Amygdala (tissue), 56 donors: Measurements from ENCODE around the gene B4GALNT3.

Experiments
- DNase-seq, 56 donors: peaks; one replicate each; lab custom pipeline; 2025; lab: John Stamatoyannopoulos, UW

B4GALNT3 gene

GRCh38 chr12:586318-587071, 126.8 kb downstream of the B4GALNT3 start:
- DNase-seq: no peak

DNA sequence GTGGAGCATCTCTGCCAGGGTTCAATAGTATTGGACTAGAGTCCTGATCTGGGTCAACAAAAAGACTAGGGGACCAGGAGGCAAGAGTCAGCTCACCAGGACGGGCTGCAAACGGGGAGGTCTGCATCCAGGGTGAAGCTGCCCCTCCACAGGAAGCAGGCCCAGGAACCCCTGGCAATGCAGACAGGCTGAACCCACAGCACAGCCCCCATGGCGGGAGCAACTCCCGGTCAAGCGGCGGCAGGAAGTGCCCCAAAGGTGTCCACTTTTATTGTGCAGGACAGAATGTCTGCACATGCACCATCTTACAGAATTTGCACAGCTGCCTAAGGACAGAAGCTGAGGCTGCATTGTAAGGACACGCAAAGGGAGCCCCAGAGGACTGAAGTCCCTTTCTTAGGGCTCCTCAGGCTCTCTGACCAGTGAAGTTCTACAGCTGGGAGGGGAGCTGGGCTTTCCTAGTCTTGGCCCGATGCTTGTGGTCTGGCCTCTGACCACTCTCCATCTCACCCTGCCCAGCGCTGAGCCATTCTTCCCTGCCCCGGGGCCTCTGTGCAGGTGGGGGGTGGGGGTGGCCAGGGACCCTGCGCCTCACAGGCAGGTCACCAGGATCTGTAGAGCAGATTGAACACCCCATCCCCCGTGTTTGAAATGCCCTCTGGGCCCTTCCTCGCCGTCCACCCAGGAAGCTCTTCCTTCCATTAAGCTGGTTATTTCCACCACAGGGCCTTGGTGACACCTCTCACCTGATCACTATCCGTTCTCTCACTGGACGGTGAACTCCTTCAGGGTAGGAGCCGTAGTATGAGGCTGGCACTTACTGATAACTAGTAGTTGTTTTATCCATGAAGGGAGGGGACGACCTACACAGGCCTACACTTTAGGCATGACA, 127.6 kb downstream of the B4GALNT3 start:
- no peak for DNase-seq

DNA sequence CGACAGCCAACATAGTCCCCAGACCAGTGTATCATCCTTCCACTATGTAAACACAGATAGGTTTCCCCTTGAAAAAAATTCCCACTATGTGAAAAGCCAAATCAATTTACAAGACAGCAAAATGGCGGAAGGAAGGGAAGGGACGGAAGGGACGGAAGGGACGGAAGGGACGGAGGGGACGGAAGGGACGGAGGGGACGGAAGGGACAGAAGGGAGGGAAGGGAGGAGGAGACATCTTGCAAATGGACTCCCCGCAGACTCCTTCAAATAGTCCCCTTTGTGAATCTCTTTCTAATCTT, 128.2 kb downstream of the B4GALNT3 start:
- DNase-seq: no peak

DNA sequence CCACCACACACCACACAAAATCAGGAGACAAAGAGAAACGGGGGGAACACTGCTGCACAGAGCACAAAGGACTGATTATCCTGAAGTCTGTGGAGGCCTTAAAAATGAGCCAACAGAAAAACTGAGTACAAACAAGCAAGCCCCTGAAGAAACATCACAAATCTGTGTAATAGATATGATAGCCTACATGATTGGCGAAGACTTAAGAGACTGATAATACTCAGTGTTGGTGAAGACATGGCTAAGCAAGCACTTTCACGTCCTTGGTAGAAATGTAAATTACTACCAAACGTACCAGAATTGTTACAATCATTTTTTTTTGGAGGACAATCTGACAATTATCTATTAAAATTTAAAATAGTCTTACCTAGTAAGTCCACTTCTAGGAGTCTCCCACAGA, 128.9 kb downstream of the B4GALNT3 start:
- no peak for DNase-seq

GRCh38 chr12:590206-590750, 130.5 kb downstream of the B4GALNT3 start:
- DNase-seq: no peak

GRCh38 chr12:591167-592023, 131.7 kb downstream of the B4GALNT3 start:
- DNase-seq: peak in 1 of 56 donors; percentile 31

DNA sequence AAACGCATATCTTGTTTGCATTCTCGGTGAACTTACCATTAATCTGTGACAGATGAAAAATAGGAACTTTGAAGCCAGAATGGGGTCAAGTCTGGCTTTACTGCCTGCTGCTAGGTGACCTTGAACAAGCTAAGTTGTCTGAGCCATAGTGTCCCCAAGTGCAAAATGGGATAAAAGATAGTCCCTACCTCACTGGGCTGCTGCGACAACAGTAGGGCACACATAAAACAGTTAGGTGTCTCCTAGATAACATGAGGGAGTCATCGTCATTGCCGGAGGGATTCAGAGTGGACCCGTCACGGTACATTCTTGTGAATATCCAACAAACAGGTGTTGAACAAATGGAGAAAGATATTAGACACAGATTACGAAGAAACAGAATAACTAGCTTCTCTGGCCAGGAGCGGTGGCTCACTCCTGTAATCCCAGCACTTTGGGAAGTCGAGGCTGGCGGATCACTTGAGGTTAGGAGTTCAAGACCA, 132.3 kb downstream of the B4GALNT3 start:
- no peak for DNase-seq

- DNase-seq: no peak
Measured at GRCh38 chr12:593396-594270, 133.9 kb downstream of the B4GALNT3 start.

- no peak for DNase-seq
Measured at GRCh38 chr12:597926-598568, 138.3 kb downstream of the B4GALNT3 start.

GRCh38 chr12:599756-600155, 140.0 kb downstream of the B4GALNT3 start:
- no peak for DNase-seq

GRCh38 chr12:601976-602699, 142.4 kb downstream of the B4GALNT3 start:
- DNase-seq: no peak

DNA sequence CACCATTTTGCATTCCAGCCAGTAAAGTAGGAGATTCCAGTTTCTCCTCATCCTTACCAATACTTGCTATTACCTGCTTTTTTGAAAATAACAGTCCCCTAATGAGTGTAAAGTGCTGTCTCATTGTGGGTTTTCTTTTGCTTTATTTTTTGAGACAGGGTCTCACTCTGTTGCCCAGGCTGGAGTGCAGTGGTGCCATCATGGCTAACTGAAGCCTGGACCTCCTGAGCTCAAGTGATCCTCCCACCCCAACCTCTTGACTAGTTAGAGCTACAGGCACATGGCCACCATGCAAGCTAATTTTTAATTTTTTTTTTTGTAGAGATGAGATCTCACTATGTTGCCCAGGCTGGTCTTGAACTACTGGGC, 142.9 kb downstream of the B4GALNT3 start:
- DNase-seq: no peak

- no peak for DNase-seq
Measured at GRCh38 chr12:604956-605355, 145.2 kb downstream of the B4GALNT3 start.

- peak in 7 of 56 donors; percentile 14 to 46 (median 17) for DNase-seq
Measured at GRCh38 chr12:607541-608001, 147.8 kb downstream of the B4GALNT3 start.

- DNase-seq: no peak
Measured at GRCh38 chr12:608413-608812, 148.7 kb downstream of the B4GALNT3 start.

DNA sequence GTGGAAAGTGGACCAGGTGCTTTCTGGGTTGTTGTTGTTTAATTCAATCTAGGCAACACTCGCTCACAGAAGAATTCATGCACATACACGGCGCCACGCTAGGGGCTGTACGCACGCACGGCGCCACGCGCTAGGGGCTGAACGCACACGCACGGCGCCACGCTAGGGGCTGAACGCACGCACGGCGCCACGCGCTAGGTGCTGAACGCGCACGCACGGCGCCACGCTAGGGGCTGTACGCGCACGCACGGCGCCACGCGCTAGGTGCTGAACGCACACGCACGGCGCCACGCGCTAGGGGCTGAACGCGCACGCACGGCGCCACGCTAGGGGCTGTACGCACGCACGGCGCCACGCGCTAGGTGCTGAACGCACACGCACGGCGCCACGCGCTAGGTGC, 149.2 kb downstream of the B4GALNT3 start:
- DNase-seq: no peak

GRCh38 chr12:611721-612120, 152.0 kb downstream of the B4GALNT3 start:
- DNase-seq: no peak

DNA sequence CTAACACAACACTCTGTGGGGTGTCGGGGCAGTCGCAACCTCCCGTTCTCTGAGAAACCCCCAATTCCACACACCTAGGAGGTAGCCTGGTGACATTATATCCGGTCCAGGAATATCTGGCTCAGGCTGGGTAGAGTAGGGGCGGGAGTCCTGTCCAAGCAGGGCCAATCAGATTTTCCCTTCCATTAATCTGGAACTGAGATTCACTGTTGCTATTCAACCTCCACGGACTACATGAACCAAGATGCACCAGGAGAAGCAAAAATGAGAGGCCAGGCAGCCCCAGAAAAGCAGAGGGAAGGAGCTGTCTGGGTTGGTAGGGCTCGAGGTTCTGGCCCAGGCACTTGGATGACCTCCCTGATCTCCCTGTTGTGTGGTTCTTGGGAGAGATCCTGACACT, 152.6 kb downstream of the B4GALNT3 start:
- no peak for DNase-seq
